HepG2 (cell line): ENCODE results near the gene JAM2. TPM values are rescaled to one million over a fixed set of nuclear protein-coding genes. Genes with fewer than 3 reads are reported as not detected.

Experiments used
- THAP8 ChIP-seq: sonication (generic); formaldehyde crosslinking; IDR thresholded peaks from 2 replicates; pipeline ENCODE4 v1.5.1; 2020; ENCODE audit warnings: missing genetic modification reagents, mild to moderate bottlenecking, borderline replicate concordance
- ZHX2 ChIP-seq, 2 experiments: sonication (generic) in 1 of 2; formaldehyde crosslinking in 1 of 2; IDR thresholded peaks; 2 replicates each; pipeline versions ENCODE4 v1.6.1 to v1.9.0; 2014 to 2022; ENCODE audit warnings: antibody characterized with exemption in 1 of 2, borderline replicate concordance in 1 of 2, inconsistent platforms in 1 of 2, low read depth in 1 of 2, missing genetic modification reagents in 1 of 2
- polyA plus RNA-seq, 8 experiments: library from polyadenylated mRNA; depleted of rRNA in 3 of 8; stranded (reverse) in 7 of 8; unstranded in 1 of 8; fragments of >200 nt; fragmentation: Illumina TruSeq in 4 of 8; extraction: Trizol in 4 of 8; gene quantifications; 2 replicates each; pipeline versions ENCODE4 v1.2.1 to v1.2.3, GENCODE V29; 2011 to 2016; ENCODE audit warnings: low read depth in 4 of 8, missing spikeins in 1 of 8, mixed read lengths in 1 of 8; ENCODE audit not compliant: insufficient read depth in 1 of 8
- total RNA-seq, 5 experiments: library from RNA; depleted of rRNA; stranded (reverse); fragments of >200 nt; fragmentation: Illumina TruSeq; extraction: Trizol; gene quantifications; 2 replicates each; pipeline ENCODE4 v1.2.3, GENCODE V29; 2016; ENCODE audit warnings: low read depth in 1 of 5
- TF ChIP-seq, protein P1 (sequence below): sonication (generic); formaldehyde crosslinking; IDR thresholded peaks from 2 replicates; pipeline ENCODE4 v1.4.0; 2020; ENCODE audit warnings: missing genetic modification reagents, mild to moderate bottlenecking, borderline replicate concordance

The JAM2 gene
- total and polyA plus RNA-seq, 2 of the 13 experiments (the other 11 are each of a cell fraction or from before 2014, with no cell fraction given): 0.07 TPM; not detected in 1

- no peak for TF ChIP-seq THAP8
- no peak for TF ChIP-seq ZHX2 (IDR thresholded peaks at IDR 0.05; ENCODE audit: low read depth)
- no peak for TF ChIP-seq ZHX2 (CRISPR knock-in tag; IDR thresholded peaks at IDR 0.05; ENCODE audit: borderline replicate concordance)
- TF ChIP-seq, protein P1, sequence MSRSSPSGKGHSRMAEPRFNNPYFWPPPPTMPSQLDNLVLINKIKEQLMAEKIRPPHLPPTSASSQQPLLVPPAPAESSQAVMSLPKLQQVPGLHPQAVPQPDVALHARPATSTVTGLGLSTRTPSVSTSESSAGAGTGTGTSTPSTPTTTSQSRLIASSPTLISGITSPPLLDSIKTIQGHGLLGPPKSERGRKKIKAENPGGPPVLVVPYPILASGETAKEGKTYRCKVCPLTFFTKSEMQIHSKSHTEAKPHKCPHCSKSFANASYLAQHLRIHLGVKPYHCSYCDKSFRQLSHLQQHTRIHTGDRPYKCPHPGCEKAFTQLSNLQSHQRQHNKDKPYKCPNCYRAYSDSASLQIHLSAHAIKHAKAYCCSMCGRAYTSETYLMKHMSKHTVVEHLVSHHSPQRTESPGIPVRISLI (CRISPR knock-in tag): no peak
Observed at GRCh38 chr21:25640202-25640942, 1.3 kb downstream of the JAM2 start (continued).
